H9 (cell line): ENCODE measurements around the gene ODR4. TPM values are rescaled to one million over a fixed set of nuclear protein-coding genes. Genes with fewer than 3 reads are reported as not detected.
"Not testable (repeated sequence)": the region's sequence is repeated elsewhere in the genome, so short reads cannot be mapped to it uniquely, and the experiment has no call there.

ENCODE experiments used
- DNase-seq: peaks from one replicate; pipeline ENCODE4 v3.0.0-alpha.2; 2017
- H2AFZ ChIP-seq: one replicate; pipeline ENCODE4 v1.6.1; 2013; ENCODE audit warnings: mild to moderate bottlenecking, low read length, control low read depth, moderate library complexity
- H2AK5ac ChIP-seq: 2 replicates; pipeline ENCODE4 v1.6.1; 2013; ENCODE audit warnings: low read length, control low read depth, mixed read lengths; ENCODE audit not compliant: insufficient read length
- H2BK120ac ChIP-seq: one replicate; pipeline ENCODE4 v1.6.1; 2013; ENCODE audit warnings: low read depth, mild to moderate bottlenecking, low read length, control low read depth, inconsistent platforms; ENCODE audit not compliant: poor library complexity, severe bottlenecking
- H2BK12ac ChIP-seq: 2 replicates; pipeline ENCODE4 v1.6.1; 2013; ENCODE audit warnings: low read length, control low read depth, mixed read lengths, low read depth; ENCODE audit not compliant: insufficient read length
- H2BK15ac ChIP-seq: 2 replicates; pipeline ENCODE4 v1.6.1; 2013; ENCODE audit warnings: low read depth, low read length, control low read depth
- H2BK20ac ChIP-seq: one replicate; pipeline ENCODE4 v1.6.1; 2013; ENCODE audit warnings: low read depth, mild to moderate bottlenecking, low read length, control low read depth, inconsistent platforms; ENCODE audit not compliant: poor library complexity, severe bottlenecking
- H2BK5ac ChIP-seq: 2 replicates; pipeline ENCODE4 v1.6.1; 2013; ENCODE audit warnings: low read length, control low read depth, mixed read lengths; ENCODE audit not compliant: insufficient read length
- H3K14ac ChIP-seq: 2 replicates; pipeline ENCODE4 v1.6.1; 2013; ENCODE audit warnings: low read length, control low read depth; ENCODE audit not compliant: insufficient read depth
- H3K18ac ChIP-seq: 2 replicates; pipeline ENCODE4 v1.6.1; 2013; ENCODE audit warnings: low read depth, mild to moderate bottlenecking, mixed read lengths, low read length, control low read depth; ENCODE audit not compliant: insufficient read length
- H3K23ac ChIP-seq: 2 replicates; pipeline ENCODE4 v1.6.1; 2013; ENCODE audit warnings: low read length, control low read depth, mixed read lengths, low read depth; ENCODE audit not compliant: insufficient read length
- H3K23me2 ChIP-seq: 2 replicates; pipeline ENCODE4 v1.6.1; 2013; ENCODE audit warnings: low read depth, mild to moderate bottlenecking, mixed read lengths, low read length, control low read depth; ENCODE audit not compliant: insufficient read length, poor library complexity, severe bottlenecking
- H3K27ac ChIP-seq: 2 replicates; pipeline ENCODE4 v1.5.1; 2013; ENCODE audit warnings: low read length, control low read depth, mixed read lengths, low read depth; ENCODE audit not compliant: insufficient read length
- H3K27me3 ChIP-seq: 2 replicates; pipeline ENCODE4 v1.6.1; 2013; ENCODE audit warnings: low read length, control low read depth, inconsistent platforms; ENCODE audit not compliant: insufficient read depth
- H3K4ac ChIP-seq: 2 replicates; pipeline ENCODE4 v1.6.1; 2013; ENCODE audit warnings: low read depth, mild to moderate bottlenecking, control low read depth, inconsistent platforms, low read length, moderate library complexity
- H3K4me1 ChIP-seq: 2 replicates; pipeline ENCODE4 v1.6.1; 2013; ENCODE audit warnings: low read length, control low read depth, inconsistent platforms; ENCODE audit not compliant: insufficient read depth
- H3K4me2 ChIP-seq: 2 replicates; pipeline ENCODE4 v1.6.1; 2013; ENCODE audit warnings: low read length, control low read depth, mixed read lengths; ENCODE audit not compliant: insufficient read length, insufficient read depth
- H3K56ac ChIP-seq: 2 replicates; pipeline ENCODE4 v1.6.1; 2013; ENCODE audit warnings: low read depth, mild to moderate bottlenecking, mixed read lengths, low read length, control low read depth; ENCODE audit not compliant: insufficient read length
- H3K79me1 ChIP-seq: 2 replicates; pipeline ENCODE4 v1.6.1; 2013; ENCODE audit warnings: low read depth, mild to moderate bottlenecking, moderate library complexity, low read length, control low read depth, inconsistent platforms; ENCODE audit not compliant: insufficient read depth, poor library complexity, severe bottlenecking
- H3K79me2 ChIP-seq: 2 replicates; pipeline ENCODE4 v1.6.1; 2013; ENCODE audit warnings: low read length, control low read depth, inconsistent platforms; ENCODE audit not compliant: insufficient read depth
- H3K9ac ChIP-seq: 2 replicates; pipeline ENCODE4 v1.6.1; 2013; ENCODE audit warnings: low read length, control low read depth, mixed read lengths; ENCODE audit not compliant: insufficient read length; ENCODE audit errors: extremely low read depth
- H3K9me3 ChIP-seq: one replicate; pipeline ENCODE4 v1.6.1; 2013; ENCODE audit warnings: low read depth, low read length, inconsistent platforms; ENCODE audit not compliant: control insufficient read depth
- H3T11ph ChIP-seq: one replicate; pipeline ENCODE4 v1.6.1; 2013; ENCODE audit warnings: mild to moderate bottlenecking, low read length, control low read depth, inconsistent platforms
- H4K20me1 ChIP-seq: one replicate; pipeline ENCODE4 v1.6.1; 2013; ENCODE audit not compliant: control insufficient read depth, insufficient read length, insufficient read depth
- H4K5ac ChIP-seq: 2 replicates; pipeline ENCODE4 v1.6.1; 2013; ENCODE audit warnings: low read depth, mild to moderate bottlenecking, mixed read lengths, low read length, control low read depth; ENCODE audit not compliant: insufficient read length
- H4K8ac ChIP-seq: replicated peaks from 2 replicates; pipeline ENCODE4 v1.6.1; 2013; ENCODE audit warnings: low read length, control low read depth, mixed read lengths, low read depth; ENCODE audit not compliant: insufficient read length
- H4K91ac ChIP-seq: 2 replicates; pipeline ENCODE4 v1.6.1; 2013; ENCODE audit warnings: low read depth, mild to moderate bottlenecking, moderate library complexity, mixed read lengths, low read length, control low read depth; ENCODE audit not compliant: insufficient read length
- H3K27ac Mint-ChIP-seq, 3 experiments: 2 replicates in 2 of 3; 3 replicates in 1 of 3; pipeline ENCODE4 v1.8.0; 2020 to 2021; ENCODE audit warnings: mixed read lengths in 3 of 3, mild to moderate bottlenecking in 1 of 3, moderate library complexity in 1 of 3
- H3K27me3 Mint-ChIP-seq: 2 replicates; pipeline ENCODE4 v1.8.0; 2021; ENCODE audit warnings: low read depth, mild to moderate bottlenecking, moderate library complexity, mixed read lengths
- H3K36me3 Mint-ChIP-seq, 3 experiments: 2 replicates in 2 of 3; 3 replicates in 1 of 3; pipeline ENCODE4 v1.8.0; 2020 to 2021; ENCODE audit warnings: low read depth in 3 of 3, mixed read lengths in 3 of 3; ENCODE audit not compliant: insufficient read depth in 1 of 3
- H3K4me1 Mint-ChIP-seq, 2 experiments: 2 replicates each; pipeline ENCODE4 v1.8.0; 2020; ENCODE audit warnings: mixed read lengths in 2 of 2
- H3K4me3 Mint-ChIP-seq, 2 experiments: 2 replicates in 1 of 2; 3 replicates in 1 of 2; pipeline ENCODE4 v1.8.0; 2020 to 2021; ENCODE audit warnings: mild to moderate bottlenecking in 2 of 2, mixed read lengths in 2 of 2, moderate library complexity in 1 of 2
- H3K9me3 Mint-ChIP-seq, 2 experiments: 2 replicates in 1 of 2; 3 replicates in 1 of 2; pipeline ENCODE4 v1.8.0; 2020; ENCODE audit warnings: mild to moderate bottlenecking in 2 of 2, mixed read lengths in 2 of 2, moderate library complexity in 1 of 2
- CTCF ChIP-seq: fragments of 200-600 bp; sonication (generic); conservative IDR thresholded peaks from 3 replicates; pipeline ENCODE4 v1.8.0; 2021; ENCODE audit warnings: antibody characterized with exemption, mild to moderate bottlenecking
- WGBS: extraction: QIAGEN DNeasy Blood & Tissue Kit; methylation state at CpG from one replicate; pipeline ENCODE4 v1.1.7; 2013; ENCODE audit warnings: missing lambda C conversion rate, low lambda C conversion rate, mixed read lengths; ENCODE audit not compliant: insufficient read length; ENCODE audit errors: extremely low coverage; 5-methylcytosine and 5-hydroxymethylcytosine counted together
- total RNA-seq: library from RNA; stranded (reverse); gene quantifications from 2 replicates; pipeline ENCODE4 v1.2.1, GENCODE V29; 2021

Gene ODR4
- total RNA-seq, 1 experiment from 2014 or later, result 17.1 TPM

DNA sequence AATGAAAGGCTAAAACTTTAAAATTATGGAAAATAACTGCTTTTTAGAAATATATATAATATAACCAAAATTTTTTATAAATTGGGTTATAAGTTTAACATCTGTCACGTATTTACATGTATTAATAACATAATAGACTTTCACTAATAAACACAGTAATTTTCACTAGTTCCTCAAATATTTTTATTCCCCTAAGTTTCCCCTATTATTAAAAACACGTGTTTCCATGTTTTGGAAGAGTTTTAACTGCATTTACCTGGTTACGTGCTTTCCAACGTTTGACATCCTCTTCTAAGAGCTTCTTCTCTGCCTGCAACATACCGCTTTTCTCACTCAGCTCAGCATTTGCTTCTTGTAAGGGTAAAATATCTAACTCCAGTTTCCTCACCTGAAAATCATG is 34.9 kb upstream of the ODR4 start:
- Histone ChIP-seq H2BK12ac (no peak overlapping the region), H4K5ac (no peak overlapping the region), H3K23ac (no peak overlapping the region), H4K8ac (no peak overlapping the region), H3K4me2 (no peak overlapping the region), H2BK120ac (no peak overlapping the region), H3K27ac (no peak overlapping the region), H2BK5ac (no peak overlapping the region), H3K23me2 (no peaks in the 10 kb centered on the region), H2AFZ (no peak overlapping the region), H4K91ac (no peak overlapping the region), H3K9me3 (no peaks in the 10 kb centered on the region), H2BK20ac (no peak overlapping the region), H3K27me3 (no peaks in the 10 kb centered on the region), H3K4ac (no peak overlapping the region), H2BK15ac (no peak overlapping the region), H3K4me1 (no peaks in the 10 kb centered on the region), H3K79me2 (no peaks in the 10 kb centered on the region), H3K9ac (no peak overlapping the region), H2AK5ac (no peak overlapping the region), H3K18ac (no peak overlapping the region), H3T11ph (no peak overlapping the region), H4K20me1 (no peaks in the 10 kb centered on the region), H3K14ac (no peak overlapping the region), H3K79me1 (no peaks in the 10 kb centered on the region), H3K56ac (no peak overlapping the region)
- Mint-ChIP-seq H3K4me3 (no peak overlapping the region), H3K27ac (no peak overlapping the region), H3K36me3 (peaks cover 37 to 76% (median 72%) of the 10 kb centered on the region in 3 experiments), H3K9me3 (no peaks in the 10 kb centered on the region), H3K4me1 (no peaks in the 10 kb centered on the region), H3K27me3 (no peaks in the 10 kb centered on the region)
- TF ChIP-seq CTCF, result no peak
- WGBS, result no CpG with 5 or more reads among the region's 5 CpGs
- DNase-seq, result no peak

GRCh38 chr1:186347837-186348691 is 27.6 kb upstream of the ODR4 start:
- H3K4me2 ChIP-seq, H2AK5ac ChIP-seq, H3K27ac ChIP-seq, H2AFZ ChIP-seq, H3K56ac ChIP-seq, H3K9me3 Mint-ChIP-seq, H2BK12ac ChIP-seq, H3K4me1 ChIP-seq, H3K4me3 Mint-ChIP-seq, H4K8ac ChIP-seq, H3K14ac ChIP-seq, H2BK120ac ChIP-seq, H2BK15ac ChIP-seq, H3K27me3 Mint-ChIP-seq, H3K4me1 Mint-ChIP-seq, H3K79me2 ChIP-seq, H3K9ac ChIP-seq, H2BK20ac ChIP-seq, H3K23ac ChIP-seq, H3K23me2 ChIP-seq, DNase-seq, H4K20me1 ChIP-seq, H3K79me1 ChIP-seq, H3K18ac ChIP-seq, H3K9me3 ChIP-seq, H3T11ph ChIP-seq, H2BK5ac ChIP-seq, H3K27me3 ChIP-seq, H4K91ac ChIP-seq, H4K5ac ChIP-seq, H3K4ac ChIP-seq: not testable (repeated sequence)
- Mint-ChIP-seq H3K36me3 (peaks cover 61 to 85% (median 84%) of the 10 kb centered on the region in 3 experiments), H3K27ac (peak overlapping the region in 2 of 3 experiments; percentile 14 to 57; a peak in 2 of 7 replicates)
- no CpG with 5 or more reads among the region's 8 CpGs for WGBS
